ENCODE results near the gene CCBE1.

CCBE1 gene

DNA sequence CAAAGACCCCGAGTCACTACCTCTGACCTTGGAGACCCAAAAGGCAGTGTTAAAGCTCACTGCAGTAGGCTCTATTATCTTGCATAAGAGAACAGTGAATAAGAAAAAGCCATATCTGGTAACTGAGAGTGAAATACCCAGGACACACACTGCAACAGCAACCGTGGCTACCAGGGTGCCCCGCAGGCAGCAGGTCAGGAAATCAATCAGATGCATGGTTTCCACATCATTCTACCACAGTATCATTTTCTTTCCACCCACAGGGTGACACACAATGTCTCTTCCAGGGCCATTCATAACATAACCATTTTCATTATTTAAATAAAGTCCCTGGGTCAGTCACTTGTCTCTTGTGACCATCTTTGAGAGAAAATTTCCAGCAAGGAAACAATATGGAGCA lies 131.3 kb downstream of the CCBE1 start:
- DNase-seq = no peak

DNA sequence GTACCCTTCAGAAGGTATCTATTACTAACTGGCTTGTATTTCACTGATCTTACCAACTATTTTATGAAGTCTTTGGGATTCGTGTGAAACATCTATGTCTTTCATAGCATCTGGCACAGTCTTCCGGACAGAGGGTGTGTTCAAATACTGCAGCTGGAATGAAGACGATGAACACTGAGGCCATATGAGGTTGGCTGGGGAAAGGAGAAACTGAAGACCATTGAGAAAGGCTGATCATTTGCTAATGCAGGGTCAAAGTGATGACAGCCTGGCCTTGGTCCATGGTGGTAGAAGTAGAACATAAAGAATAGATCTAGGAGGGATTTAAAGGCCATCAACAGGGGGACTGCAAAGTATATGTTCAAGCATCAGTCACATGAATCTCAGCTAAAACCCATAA lies 132.7 kb downstream of the CCBE1 start:
- DNase-seq = no peak

DNA sequence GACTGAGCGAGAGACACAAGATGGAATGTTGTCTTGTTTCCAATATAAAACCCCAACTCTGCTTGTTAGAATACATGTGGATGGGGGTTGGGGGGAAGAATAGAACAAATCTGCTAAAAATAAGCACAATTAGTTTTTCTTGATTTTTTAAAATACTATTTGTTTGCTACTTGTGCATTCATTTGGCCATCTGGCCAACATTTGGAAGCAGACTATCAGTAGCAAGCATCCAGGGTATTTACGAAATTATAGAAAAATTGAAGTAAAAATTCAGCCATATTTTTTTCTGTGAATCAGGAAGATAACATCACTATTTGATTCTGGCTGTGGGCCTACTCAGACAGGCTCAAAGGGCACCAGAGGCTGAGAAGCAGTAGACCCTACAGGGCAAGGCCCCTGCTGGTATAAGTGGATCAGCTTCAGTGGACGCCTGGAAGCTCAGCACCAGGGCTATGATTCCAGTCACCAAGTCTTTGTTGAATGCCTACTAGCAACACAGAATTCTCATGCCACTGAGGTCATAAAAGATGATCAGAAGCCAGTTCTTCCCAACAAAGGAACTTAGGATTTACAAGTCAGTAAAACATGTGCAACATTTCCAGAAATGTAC lies 133.9 kb downstream of the CCBE1 start:
- no peak for DNase-seq

DNA sequence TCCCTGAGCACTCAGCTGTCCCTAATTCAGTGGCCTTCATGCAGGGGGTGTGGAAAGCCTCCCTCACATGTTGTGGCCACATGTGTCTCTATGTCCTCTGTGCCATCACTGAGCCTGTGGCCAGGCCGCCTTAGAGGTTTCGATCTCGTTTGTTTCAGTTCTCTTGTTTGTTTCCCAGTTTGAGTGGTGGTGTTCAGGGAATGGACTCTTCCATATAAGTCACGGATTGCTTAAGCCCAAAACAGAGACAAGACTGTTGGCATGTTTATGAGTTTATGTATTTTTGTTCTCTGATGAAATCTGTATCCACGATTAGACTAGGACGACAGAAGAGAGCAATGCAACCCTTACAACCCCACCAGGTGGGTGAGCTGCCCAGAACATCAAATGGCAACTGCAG lies 134.5 kb downstream of the CCBE1 start:
- no peak for DNase-seq

DNA sequence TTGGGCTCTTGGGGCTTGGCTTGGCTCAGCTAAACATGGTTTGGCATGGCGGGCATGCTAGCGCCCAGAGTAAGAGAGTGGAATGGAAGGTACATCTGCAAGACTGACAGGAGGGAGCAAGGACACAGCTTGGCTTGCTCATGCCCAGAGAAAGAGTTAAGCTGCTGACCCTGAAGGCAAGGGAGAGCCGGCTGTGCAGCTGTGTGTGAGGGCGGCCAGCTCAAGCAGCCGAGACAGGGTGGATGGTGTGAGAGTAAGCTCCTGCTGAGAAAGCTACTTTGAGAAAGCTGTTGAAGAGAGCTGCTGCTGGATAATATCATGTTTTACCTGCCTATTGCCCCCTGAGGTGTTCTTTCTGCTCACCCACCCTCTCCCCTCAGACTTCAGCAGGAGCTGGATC lies 135.6 kb downstream of the CCBE1 start:
- DNase-seq = no peak

DNA sequence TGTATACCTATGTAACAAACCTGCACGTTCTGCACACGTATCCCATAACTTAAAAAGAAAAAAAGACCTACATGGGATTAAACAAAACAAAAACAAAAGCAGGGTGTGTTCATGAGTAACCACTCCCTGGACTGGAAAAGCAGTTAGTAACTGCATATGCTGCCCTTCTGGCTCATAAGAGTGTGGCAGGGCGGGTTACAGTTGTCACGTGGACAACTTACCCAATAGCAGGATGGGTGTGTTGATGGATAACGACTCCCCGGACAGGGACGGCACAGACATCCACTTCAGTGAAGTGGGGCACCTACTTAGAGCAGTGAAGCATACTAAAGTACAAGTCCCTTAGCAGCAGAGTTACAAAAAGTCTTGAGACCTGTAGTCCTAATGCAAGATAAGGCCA lies 136.7 kb downstream of the CCBE1 start:
- no peak for DNase-seq

DNA sequence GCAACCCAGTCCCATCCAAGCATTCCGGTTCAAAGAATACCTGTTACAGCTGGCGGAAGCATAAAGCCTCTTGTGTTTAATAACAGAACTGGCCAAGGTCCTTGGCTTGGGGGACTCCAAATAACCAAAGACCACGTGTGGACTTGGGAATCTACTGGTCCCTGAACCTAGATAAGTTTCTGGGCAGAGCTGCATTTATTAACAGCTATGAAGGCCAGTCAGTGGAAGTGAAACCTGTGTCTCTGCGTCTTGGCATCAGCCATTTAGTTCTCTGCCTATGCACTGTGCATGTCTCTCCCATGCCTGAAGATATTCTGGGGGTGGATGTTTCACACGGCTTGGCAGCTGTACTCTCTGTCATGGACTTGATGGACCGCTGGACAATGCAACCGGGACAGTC lies 137.7 kb downstream of the CCBE1 start:
- no peak for DNase-seq

DNA sequence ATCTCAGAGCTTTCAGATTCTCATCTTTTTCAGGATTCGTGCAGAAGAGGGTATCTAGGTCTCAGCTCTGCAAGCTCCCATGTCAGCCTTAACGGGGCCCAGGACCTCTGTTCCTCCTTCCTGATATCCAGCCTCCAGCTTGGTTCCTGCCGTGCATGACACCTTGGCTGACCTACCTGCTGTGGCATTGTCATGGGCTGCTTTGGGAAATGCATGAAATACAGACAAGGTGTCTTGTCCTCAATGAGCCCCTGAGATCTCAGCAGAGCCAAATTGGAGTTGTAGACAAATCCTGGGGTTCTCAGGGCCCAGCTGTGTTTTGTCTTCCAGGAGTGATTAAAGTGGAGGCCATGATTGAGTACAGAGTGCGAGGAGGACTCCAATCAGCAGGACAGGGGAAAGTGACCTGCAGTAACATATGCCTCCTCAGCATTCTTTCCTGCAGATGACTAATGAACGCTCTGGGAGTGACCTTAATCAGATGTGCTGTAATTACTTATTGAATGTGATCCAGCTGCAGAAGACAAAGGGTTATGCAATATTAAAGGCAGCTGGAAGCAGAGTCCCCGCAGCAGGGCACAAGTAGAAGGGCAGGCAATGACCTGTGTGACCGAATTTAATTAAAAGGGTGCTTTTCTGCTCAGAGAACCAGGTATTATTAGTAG lies 141.1 kb downstream of the CCBE1 start:
- DNase-seq = no peak

DNA sequence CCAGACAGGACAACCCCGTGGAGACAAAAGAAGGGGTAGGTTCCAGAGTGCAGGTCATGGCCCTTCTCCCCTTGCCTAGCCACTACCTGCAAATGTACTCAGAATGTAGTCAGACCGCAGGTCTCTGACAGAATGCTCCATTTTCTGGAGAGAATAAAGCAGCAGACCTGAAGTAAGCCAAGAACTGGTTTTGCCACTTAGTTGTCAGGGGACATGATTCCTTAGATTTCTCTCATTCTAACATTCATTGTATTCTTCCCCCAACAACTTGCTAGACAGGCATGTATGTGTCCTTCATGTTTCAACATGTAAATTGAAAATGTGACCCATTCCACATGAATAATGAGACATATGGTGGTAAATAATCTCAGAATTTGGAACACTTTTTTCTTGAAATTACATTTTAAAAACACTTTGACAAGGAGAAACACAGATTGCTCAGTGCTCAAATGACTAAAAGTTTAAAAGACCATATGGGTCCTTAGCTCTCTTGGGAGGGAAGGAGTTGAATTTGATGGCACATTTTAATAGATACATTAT lies 142.4 kb downstream of the CCBE1 start:
- no peak for DNase-seq

DNA sequence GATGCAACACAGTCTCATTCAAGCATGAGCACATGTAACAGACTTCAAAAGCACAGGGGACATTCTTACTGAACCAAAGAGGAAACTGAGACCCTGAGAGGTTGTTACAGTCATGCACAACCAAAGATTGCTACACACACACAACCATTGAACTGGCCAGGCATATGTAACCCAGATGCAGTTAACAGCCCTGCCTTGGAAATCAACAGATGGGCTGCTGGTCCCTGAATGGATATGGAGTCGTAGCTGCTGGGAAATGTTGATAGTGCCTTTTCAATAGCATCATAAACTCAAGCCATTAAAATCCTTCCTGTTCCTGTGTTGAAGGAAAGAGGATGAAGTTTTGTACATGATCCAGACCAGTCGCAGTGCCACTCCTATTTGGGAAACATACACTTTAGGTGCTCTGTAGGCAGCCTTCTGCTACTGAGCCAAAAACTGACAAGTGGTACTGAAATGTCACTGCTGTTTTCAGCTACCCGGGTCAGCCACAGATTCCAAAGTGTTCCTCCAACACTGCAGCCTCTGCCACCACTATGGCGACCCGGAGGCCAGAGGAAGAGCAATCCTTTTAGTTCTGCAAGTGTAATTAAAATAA lies 143.9 kb downstream of the CCBE1 start:
- no peak for DNase-seq

DNA sequence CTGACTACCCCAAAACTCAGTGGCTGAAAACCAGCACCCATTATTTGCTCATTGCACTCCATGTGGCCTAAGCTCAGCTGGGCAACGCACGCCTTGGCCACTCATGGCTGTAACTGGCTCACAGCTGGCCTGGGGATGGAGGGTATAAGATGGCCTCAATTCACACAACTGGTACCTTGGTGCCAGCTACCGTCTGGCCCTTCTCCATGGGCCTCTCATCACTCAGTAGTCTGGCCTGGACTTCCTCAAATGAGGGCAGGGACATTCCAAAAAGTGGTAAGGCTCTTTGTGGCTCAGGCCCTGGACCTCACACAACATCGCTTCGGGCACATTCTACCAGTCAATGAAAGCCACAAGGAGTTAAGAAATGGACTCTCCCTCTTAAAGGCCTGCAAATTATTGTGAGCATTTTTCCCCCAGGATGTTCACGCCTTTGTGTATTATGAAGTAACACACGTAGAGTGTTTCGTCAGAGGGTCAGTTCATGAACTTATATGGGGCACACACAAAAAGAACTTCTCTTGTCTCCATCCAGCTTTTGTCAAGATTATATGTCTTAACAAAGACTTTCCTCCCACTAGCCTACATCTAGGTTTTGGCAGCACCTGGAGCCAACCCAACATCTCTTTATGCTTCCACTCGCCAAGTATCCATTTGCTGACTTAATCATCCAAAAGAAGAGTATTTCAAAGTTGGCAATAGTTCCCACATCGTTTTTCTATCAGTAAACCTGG lies 145.2 kb downstream of the CCBE1 start:
- DNase-seq = no peak

DNA sequence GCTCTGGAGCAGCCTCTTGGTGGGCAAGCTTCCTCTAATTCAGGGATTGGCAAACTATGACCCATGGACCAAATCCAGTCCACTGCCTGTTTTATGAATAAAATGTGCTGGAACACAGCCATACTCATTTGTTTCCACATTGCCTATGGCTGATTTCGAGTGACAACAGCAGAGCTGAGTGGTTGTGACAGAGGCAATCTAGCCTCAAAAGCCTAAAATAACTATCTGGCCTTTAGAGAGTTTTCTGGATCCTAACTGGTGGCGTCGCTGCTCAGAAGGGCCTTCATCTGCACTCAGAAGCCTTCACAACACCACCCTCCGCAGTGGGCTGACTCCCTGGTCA lies 147.1 kb downstream of the CCBE1 start:
- DNase-seq = no peak

DNA sequence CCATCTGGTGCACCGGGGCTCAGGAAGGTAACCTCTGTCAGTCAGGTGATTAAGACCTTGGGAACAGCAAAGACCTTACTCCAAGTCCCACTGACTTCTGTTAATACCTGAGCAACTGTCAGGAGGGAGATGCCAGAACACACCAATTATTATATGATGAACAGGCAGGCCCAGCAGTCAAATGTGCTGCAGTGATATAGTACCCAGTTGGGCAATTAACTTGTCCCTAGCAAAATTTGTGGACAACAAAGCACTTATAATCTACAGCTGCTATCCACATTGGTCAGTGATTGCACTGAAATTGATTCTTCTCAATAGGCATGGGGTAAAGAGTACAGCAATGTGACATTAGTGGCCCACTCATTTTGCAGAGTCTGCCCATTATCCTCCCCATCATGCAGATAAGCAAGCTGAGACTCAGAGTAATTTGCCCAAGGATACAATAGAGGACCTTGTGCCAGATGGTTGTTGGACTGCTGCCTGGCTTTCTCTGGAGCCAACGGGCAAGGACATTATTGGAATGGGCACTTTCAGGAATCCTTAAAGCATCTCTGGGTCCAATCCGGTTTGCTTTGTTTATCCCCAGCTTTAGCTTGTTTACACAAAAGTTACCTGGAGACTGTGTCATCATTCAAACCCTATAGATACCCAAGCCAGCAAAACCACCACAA lies 147.6 kb downstream of the CCBE1 start:
- no peak for DNase-seq

DNA sequence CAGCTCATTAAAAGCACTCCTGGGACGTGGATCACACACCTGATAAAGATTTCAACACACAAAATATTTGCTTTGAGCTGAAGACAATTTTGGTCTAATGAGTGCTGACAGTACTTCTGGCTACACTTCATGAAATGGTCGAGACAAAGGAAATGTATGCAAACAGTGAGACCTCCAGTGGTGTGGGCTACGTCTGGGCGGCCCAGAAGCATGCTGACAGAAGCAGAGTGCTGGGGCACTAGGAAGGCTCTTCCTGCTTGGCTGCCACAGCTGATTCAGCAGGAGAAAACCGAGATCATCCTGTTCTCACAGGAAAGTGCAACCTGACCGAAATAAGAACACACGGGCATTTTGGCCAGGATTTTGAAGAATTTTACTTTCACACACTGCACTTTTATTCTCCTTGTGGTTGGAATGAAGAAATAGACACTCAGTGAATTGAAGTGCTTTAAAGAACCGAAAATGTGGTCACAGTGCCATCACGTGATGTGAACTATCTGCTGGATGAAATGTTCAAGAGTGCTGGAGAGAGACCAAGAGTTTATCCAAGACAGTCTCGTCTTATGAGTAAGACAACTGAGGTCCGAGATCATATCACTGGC lies 149.5 kb downstream of the CCBE1 start:
- no peak for DNase-seq

DNA sequence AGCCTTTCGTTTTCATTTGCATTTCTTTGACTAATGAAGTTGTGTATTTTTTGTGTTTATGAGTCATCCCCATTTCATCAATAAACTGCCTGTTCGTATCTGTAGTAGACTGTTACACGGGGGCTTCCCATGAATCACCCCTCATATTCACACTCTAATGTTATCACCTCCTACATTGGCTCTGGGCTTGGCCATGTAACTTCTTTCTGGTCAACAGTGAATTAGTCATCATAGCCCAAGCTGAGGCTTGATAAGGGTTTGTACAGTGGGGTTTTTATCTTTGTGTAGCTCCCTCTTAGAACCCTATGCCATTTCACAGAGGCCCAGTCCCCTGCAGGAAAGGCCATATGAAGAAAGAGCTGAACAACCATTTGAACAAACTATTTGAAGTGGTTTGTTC lies 151.0 kb downstream of the CCBE1 start:
- no peak for DNase-seq

DNA sequence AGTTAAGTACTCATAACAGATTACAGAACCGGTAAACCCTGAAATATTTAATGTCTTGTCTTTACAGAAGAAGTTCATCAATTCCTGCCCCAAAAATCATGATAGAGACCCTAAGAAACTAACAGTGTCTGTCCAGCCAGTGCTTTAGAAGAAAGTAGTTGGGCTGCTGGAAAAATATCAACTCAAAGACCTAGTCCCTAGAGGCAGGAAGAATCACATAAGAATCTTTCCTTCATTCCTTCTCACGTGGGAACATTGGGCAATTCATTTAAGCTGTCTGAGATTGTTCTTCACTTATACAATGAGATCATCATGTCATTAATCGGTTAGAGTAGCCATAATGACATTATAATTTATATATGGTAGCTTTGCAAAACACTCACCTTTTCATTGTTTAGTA lies 156.4 kb downstream of the CCBE1 start:
- no peak for DNase-seq

DNA sequence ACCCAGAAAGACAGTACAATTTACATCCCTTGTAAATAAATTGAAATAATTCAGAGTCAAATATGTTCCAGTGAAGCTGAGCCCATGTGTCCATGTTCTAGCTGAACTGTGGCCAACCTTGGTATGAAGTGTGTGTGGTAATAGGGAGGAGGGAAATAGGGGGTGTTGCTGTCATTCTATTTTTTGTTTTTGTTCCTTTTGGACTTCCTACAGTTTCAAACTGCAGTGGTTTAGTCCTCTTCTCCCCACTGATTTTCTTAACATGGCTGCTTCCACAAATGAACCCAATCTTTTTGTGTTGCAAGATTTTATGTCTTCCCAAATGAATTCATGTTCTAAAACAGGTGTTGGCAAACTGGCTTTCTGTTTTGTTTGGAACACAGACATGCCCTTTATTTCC lies 156.9 kb downstream of the CCBE1 start:
- DNase-seq = no peak

DNA sequence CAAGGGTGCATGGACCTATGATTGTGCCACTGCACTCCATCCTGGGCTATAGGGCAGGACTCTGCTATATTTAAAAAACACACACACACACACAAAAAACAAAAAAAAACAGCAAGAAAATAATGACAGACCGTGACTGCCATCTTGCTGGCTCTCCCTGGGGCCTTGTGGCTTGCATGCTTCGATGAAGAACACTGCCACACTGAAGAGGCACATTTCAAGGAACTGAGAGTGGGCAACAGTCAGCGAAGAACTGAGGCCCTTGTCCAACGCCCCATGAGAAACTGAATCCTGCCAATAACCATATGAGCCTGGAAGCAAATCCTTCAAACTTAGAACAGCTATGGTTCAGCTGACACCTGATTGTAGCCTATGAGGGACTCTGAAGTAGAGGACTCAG lies 158.1 kb downstream of the CCBE1 start:
- DNase-seq = no peak

DNA sequence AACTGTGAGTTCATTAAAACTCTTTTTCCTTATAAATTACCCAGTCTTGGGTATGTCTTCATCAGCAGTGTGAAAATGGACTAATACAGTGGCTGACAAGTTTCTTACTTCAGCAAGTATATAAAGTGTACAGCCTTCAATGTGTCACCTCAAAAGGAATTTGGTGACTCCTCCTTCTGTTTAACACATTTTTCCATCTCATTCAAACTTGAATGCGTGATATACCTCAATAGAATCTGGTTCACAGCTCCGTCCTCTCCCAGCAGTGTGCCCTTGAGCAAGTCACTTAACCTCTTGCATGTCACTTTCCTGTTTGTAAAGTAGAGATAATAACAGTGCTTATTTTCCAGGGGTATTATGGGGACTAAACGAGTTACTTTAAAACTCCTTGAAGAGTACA lies 159.6 kb downstream of the CCBE1 start:
- DNase-seq = no peak

DNA sequence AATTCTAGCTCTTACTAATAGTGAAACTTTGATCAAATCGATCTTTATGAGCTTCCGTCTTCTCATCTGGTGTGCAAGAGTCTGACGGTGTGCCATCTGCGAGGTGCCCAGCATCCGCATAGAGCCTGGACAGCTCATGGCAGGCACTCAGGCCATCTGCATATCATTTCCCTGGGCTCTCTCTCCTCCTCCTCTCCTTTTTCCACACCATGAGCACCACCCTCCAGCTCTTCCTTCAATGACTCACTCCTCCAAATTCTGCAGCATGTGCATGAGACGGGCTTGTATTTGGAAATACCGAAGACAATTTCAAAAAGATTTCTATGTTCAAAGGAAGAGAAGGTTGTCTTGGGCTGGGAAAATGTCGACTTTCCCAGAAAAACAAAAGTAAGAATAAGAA lies 161.1 kb downstream of the CCBE1 start:
- DNase-seq = no peak

DNA sequence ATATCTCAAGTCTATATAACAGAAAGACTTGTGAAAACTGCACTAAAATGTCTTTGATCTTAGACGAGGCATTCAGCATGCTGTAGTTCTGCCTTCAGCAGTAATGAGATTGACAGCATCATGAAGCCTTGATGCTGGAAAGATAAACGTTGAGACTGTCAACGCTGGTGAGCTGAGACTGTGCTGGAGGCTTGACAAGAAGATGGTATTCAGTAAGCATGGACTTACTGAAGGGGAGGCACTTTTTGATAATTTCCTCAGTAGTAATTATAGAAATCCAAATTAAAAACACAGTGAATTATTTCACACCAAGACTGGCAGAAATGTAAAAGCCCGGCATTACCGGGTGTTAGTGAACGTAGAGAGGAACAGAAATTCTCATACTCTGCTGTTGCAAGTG lies 162.2 kb downstream of the CCBE1 start:
- no peak for DNase-seq

DNA sequence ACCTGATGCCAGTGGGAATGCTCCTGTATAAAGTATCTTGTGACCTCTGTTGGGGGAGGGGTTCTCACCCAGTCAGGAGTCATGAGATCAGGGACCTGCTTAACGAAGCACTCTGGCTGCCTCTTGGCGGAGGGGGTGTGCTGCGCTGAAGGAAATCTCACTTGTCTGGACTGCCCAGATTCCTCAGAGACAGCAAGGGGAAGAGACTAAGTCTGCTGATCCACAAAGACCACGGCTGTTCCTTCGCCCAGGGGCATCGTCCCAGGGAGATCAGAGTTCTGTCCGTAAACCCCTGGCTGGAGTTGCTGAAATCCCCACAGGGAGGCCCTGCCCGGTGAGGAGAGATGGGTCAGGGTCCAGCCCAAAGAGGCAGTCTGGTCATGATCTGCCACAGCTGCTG lies 168.4 kb downstream of the CCBE1 start:
- DNase-seq = no peak

Measured in activated T-cell treated with anti-CD3 and anti-CD28 coated beads for 4 hours (primary cell).